Stimulated activated naive B cell treated with anti-CD40 and anti-IgM and Interleukin-4, amounts not matched to agents 10 μg/mL and 1 μg/mL and 100 μg/mL, for 72 hours (primary cell): ENCODE measurements around the gene MON2.

Experiments used
- ATAC-seq, 2 donors: fragments of 150-1000 bp; cut with Tn5 transposase; replicated peaks; 2 replicates each; pipeline ENCODE4 v1.10.0; 2021; ENCODE audit warnings: moderate library complexity in 1 of 2
- DNase-seq: peaks from one replicate; pipeline ENCODE4 v3.0.0; 2021
- H3K27ac Mint-ChIP-seq: one replicate; pipeline ENCODE4 v1.8.0; 2022; ENCODE audit warnings: mild to moderate bottlenecking, mixed read lengths
- H3K27me3 Mint-ChIP-seq, 2 donors: one replicate each; pipeline ENCODE4 v1.8.0; 2022; ENCODE audit warnings: mixed read lengths in 2 of 2
- H3K36me3 Mint-ChIP-seq, 2 donors: one replicate each; pipeline ENCODE4 v1.8.0; 2022; ENCODE audit warnings: mixed read lengths in 2 of 2, mild to moderate bottlenecking in 1 of 2
- H3K4me1 Mint-ChIP-seq, 2 donors: one replicate each; pipeline ENCODE4 v1.8.0; 2022; ENCODE audit warnings: mixed read lengths in 2 of 2, mild to moderate bottlenecking in 1 of 2
- H3K4me3 Mint-ChIP-seq, 2 donors: one replicate each; pipeline ENCODE4 v1.8.0; 2022; ENCODE audit warnings: mild to moderate bottlenecking in 2 of 2, mixed read lengths in 2 of 2, moderate library complexity in 1 of 2
- H3K9me3 Mint-ChIP-seq, 2 donors: one replicate each; pipeline ENCODE4 v1.8.0; 2022; ENCODE audit warnings: mixed read lengths in 2 of 2, mild to moderate bottlenecking in 1 of 2

The MON2 gene

GRCh38 chr12:62627181-62627580 is 160.6 kb downstream of the MON2 start:
- no peak overlapping the region for H3K27ac Mint-ChIP-seq
- peaks cover 6 to 11% of the 10 kb centered on the region in 2 donors for H3K4me1 Mint-ChIP-seq
- DNase-seq (no peak), ATAC-seq (no peak)
- peaks cover 0 to 3% of the 10 kb centered on the region in 2 donors for H3K9me3 Mint-ChIP-seq
- H3K36me3 Mint-ChIP-seq: peaks cover 4 to 5% of the 10 kb centered on the region in 2 donors
- peaks cover 31 to 34% of the 10 kb centered on the region in 2 donors for H3K27me3 Mint-ChIP-seq
- H3K4me3 Mint-ChIP-seq: no peak overlapping the region

- Mint-ChIP-seq H3K27ac (no peak overlapping the region), H3K36me3 (peaks cover 4 to 5% of the 10 kb centered on the region in 2 donors), H3K9me3 (peaks cover 0 to 3% of the 10 kb centered on the region in 2 donors), H3K4me1 (peaks cover 13 to 21% of the 10 kb centered on the region in 2 donors), H3K4me3 (no peak overlapping the region), H3K27me3 (peaks cover 50 to 52% of the 10 kb centered on the region in 2 donors)
- ATAC-seq: no peak
- no peak for DNase-seq
These were observed 162.8 kb downstream of the MON2 start for GRCh38 chr12:62629413-62629812.

GRCh38 chr12:62629971-62630739 is 163.5 kb downstream of the MON2 start:
- peaks cover 4 to 5% of the 10 kb centered on the region in 2 donors for H3K36me3 Mint-ChIP-seq
- DNase-seq (no peak), ATAC-seq (no peak)
- H3K27ac Mint-ChIP-seq: no peak overlapping the region
- no peak overlapping the region for H3K4me3 Mint-ChIP-seq
- H3K27me3 Mint-ChIP-seq: peaks cover 55 to 60% of the 10 kb centered on the region in 2 donors
- peaks cover 12 to 21% of the 10 kb centered on the region in 2 donors for H3K4me1 Mint-ChIP-seq
- H3K9me3 Mint-ChIP-seq: peaks cover 0 to 3% of the 10 kb centered on the region in 2 donors

GRCh38 chr12:62631471-62632410 is 165.1 kb downstream of the MON2 start:
- ATAC-seq: peak; percentile 63 to 67
- peak; percentile 8 for DNase-seq
- Mint-ChIP-seq H3K4me1 (peaks cover 10 to 21% of the 10 kb centered on the region in 2 donors), H3K9me3 (peaks cover 0 to 3% of the 10 kb centered on the region in 2 donors), H3K27me3 (peaks cover 60 to 67% of the 10 kb centered on the region in 2 donors), H3K36me3 (peaks cover 4 to 5% of the 10 kb centered on the region in 2 donors), H3K4me3 (peak overlapping the region; percentile 87 to 92), H3K27ac (peak overlapping the region; percentile 65)

- peaks cover 10 to 21% of the 10 kb centered on the region in 2 donors for H3K4me1 Mint-ChIP-seq
- peaks cover 0 to 3% of the 10 kb centered on the region in 2 donors for H3K9me3 Mint-ChIP-seq
- H3K27me3 Mint-ChIP-seq: peaks cover 55 to 63% of the 10 kb centered on the region in 2 donors
- peak; percentile 8 for DNase-seq
- peaks cover 4 to 5% of the 10 kb centered on the region in 2 donors for H3K36me3 Mint-ChIP-seq
- H3K4me3 Mint-ChIP-seq: peak overlapping the region; percentile 87 to 92
- peak; percentile 54 to 59 for ATAC-seq
- H3K27ac Mint-ChIP-seq: peak overlapping the region; percentile 65
These were observed 165.8 kb downstream of the MON2 start for GRCh38 chr12:62632411-62632918.

- H3K4me3 Mint-ChIP-seq: no peak overlapping the region
- DNase-seq: no peak
- peaks cover 37 to 48% of the 10 kb centered on the region in 2 donors for H3K27me3 Mint-ChIP-seq
- H3K4me1 Mint-ChIP-seq: peaks cover 10 to 21% of the 10 kb centered on the region in 2 donors
- no peaks in the 10 kb centered on the region for H3K36me3 Mint-ChIP-seq
- no peaks in the 10 kb centered on the region for H3K9me3 Mint-ChIP-seq
- no peak for ATAC-seq
- H3K27ac Mint-ChIP-seq: no peak overlapping the region
These were observed 169.0 kb downstream of the MON2 start for GRCh38 chr12:62635649-62636048.

GRCh38 chr12:62637679-62638078 is 171.1 kb downstream of the MON2 start:
- no peak overlapping the region for H3K4me3 Mint-ChIP-seq

GRCh38 chr12:62640910-62641448 is 174.4 kb downstream of the MON2 start:
- DNase-seq (no peak), ATAC-seq (peak; percentile 65 to 81)
- H3K27ac Mint-ChIP-seq: no peak overlapping the region
- H3K36me3 Mint-ChIP-seq: no peaks in the 10 kb centered on the region
- no peaks in the 10 kb centered on the region for H3K9me3 Mint-ChIP-seq
- H3K4me1 Mint-ChIP-seq: peaks cover 5 to 6% of the 10 kb centered on the region in 2 donors
- H3K4me3 Mint-ChIP-seq: no peak overlapping the region
- H3K27me3 Mint-ChIP-seq: no peaks in the 10 kb centered on the region

More at GRCh38 chr12:62637679-62638078, 171.1 kb downstream of the MON2 start:
- H3K9me3 Mint-ChIP-seq: no peaks in the 10 kb centered on the region
- DNase-seq (no peak), ATAC-seq (no peak)
- peaks cover 24 to 30% of the 10 kb centered on the region in 2 donors for H3K27me3 Mint-ChIP-seq
- H3K4me1 Mint-ChIP-seq: peaks cover 8 to 9% of the 10 kb centered on the region in 2 donors
- H3K27ac Mint-ChIP-seq: no peak overlapping the region
- no peaks in the 10 kb centered on the region for H3K36me3 Mint-ChIP-seq

- DNase-seq: no peak
- Mint-ChIP-seq H3K27ac (no peak overlapping the region), H3K36me3 (no peaks in the 10 kb centered on the region), H3K27me3 (no peaks in the 10 kb centered on the region), H3K9me3 (no peaks in the 10 kb centered on the region), H3K4me1 (peaks cover 5 to 6% of the 10 kb centered on the region in 2 donors), H3K4me3 (no peak overlapping the region)
- peak; percentile 73 to 83 for ATAC-seq
These were observed 175.9 kb downstream of the MON2 start for GRCh38 chr12:62642486-62642885.

GRCh38 chr12:62643486-62643885 is 176.9 kb downstream of the MON2 start:
- no peaks in the 10 kb centered on the region for H3K9me3 Mint-ChIP-seq
- no peaks in the 10 kb centered on the region for H3K27me3 Mint-ChIP-seq
- H3K27ac Mint-ChIP-seq: no peak overlapping the region
- H3K4me1 Mint-ChIP-seq: peaks cover 6 to 8% of the 10 kb centered on the region in 2 donors
- no peaks in the 10 kb centered on the region for H3K36me3 Mint-ChIP-seq
- ATAC-seq: no peak
- no peak for DNase-seq
- H3K4me3 Mint-ChIP-seq: no peak overlapping the region

GRCh38 chr12:62646566-62646965 is 179.9 kb downstream of the MON2 start:
- Mint-ChIP-seq H3K4me3 (no peak overlapping the region), H3K27me3 (no peaks in the 10 kb centered on the region), H3K9me3 (no peaks in the 10 kb centered on the region), H3K27ac (no peak overlapping the region), H3K36me3 (no peaks in the 10 kb centered on the region), H3K4me1 (peaks cover 4 to 6% of the 10 kb centered on the region in 2 donors)
- DNase-seq (no peak), ATAC-seq (no peak)

GRCh38 chr12:62647586-62647985 is 181.0 kb downstream of the MON2 start:
- Mint-ChIP-seq H3K4me1 (peaks cover 3 to 4% of the 10 kb centered on the region in 2 donors), H3K36me3 (no peaks in the 10 kb centered on the region), H3K4me3 (no peak overlapping the region), H3K27ac (no peak overlapping the region), H3K9me3 (no peaks in the 10 kb centered on the region), H3K27me3 (no peaks in the 10 kb centered on the region)
- no peak for ATAC-seq
- no peak for DNase-seq

- no peak for DNase-seq
- no peak overlapping the region for H3K27ac Mint-ChIP-seq
- peaks cover 2 to 4% of the 10 kb centered on the region in 2 donors for H3K27me3 Mint-ChIP-seq
- H3K4me3 Mint-ChIP-seq: no peak overlapping the region
- no peaks in the 10 kb centered on the region for H3K9me3 Mint-ChIP-seq
- H3K4me1 Mint-ChIP-seq: peaks cover 0 to 3% of the 10 kb centered on the region in 2 donors
- no peak for ATAC-seq
- no peaks in the 10 kb centered on the region for H3K36me3 Mint-ChIP-seq
These were observed 182.9 kb downstream of the MON2 start for GRCh38 chr12:62649412-62650138.
